K562 (cell line): ENCODE results near the gene PHF10. TPM values are rescaled to one million over a fixed set of nuclear protein-coding genes. Genes with fewer than 3 reads are reported as not detected.

Source experiments
- ATAC-seq: fragments of 200-7000 bp; cut with Tn5 transposase; 3 replicates; pipeline ENCODE4 v1.9.1; 2020; ENCODE audit warnings: moderate library complexity
- BruUV-seq: library from RNA; stranded (reverse); fragments of 400-500 nt; replicated peaks from 2 replicates; lab custom pipeline; 2021; lab: Mats Ljungman, UMichigan
- CTCF ChIA-PET: fragments of 300-600 bp; formaldehyde crosslinking; extraction: SDS; loops from one replicate; lab custom pipeline; 2021; ENCODE audit warnings: low intra/inter-chr PET ratio; lab: Yijun Ruan, JAX
- POLR2A ChIA-PET: fragments of 300-600, 350-650 bp; sonication (Branson Sonifier 250); formaldehyde crosslinking; extraction: SDS; loops from one replicate; lab custom pipeline; 2021; ENCODE audit warnings: antibody characterized with exemption, inconsistent platforms; lab: Yijun Ruan, JAX
- DNase-seq, 4 experiments: peaks; one replicate each; pipeline versions ENCODE4 v3.0.0 to v3.0.0-alpha.2; 2011 to 2018; ENCODE audit warnings: low spot score in 3 of 4, mixed read lengths in 3 of 4; ENCODE audit errors: extremely low read depth in 1 of 4
- FAIRE-seq: peaks from 2 replicates; lab custom pipeline; 2011; peaks lifted over from hg19 to GRCh38; lab: Jason Lieb, UNC
- H2AFZ ChIP-seq: 2 replicates; pipeline ENCODE4 v1.6.0; 2011; ENCODE audit warnings: low read depth, low read length, control low read depth, inconsistent platforms
- H3K27ac ChIP-seq: fragments of 200-600 bp; 3 replicates; pipeline ENCODE4 v1.8.0; 2011; ENCODE audit warnings: low read depth, mild to moderate bottlenecking, control low read depth, inconsistent platforms, low read length, moderate library complexity, mixed read lengths; ENCODE audit errors: extremely low read depth
- H3K27me3 ChIP-seq, 2 experiments: fragments of 300-600 bp in 1 of 2; 2 replicates in 1 of 2; 3 replicates in 1 of 2; pipeline versions ENCODE4 v1.6.0 to v1.8.0; 2011; ENCODE audit warnings: inconsistent platforms in 2 of 2, low read length in 2 of 2, mild to moderate bottlenecking in 1 of 2, mixed read lengths in 1 of 2, moderate library complexity in 1 of 2; ENCODE audit not compliant: control insufficient read depth in 2 of 2, insufficient read depth in 2 of 2
- H3K36me3 ChIP-seq: fragments of 300-600 bp; 3 replicates; pipeline ENCODE4 v1.8.0; 2011; ENCODE audit warnings: mild to moderate bottlenecking, low read length, inconsistent platforms; ENCODE audit not compliant: control insufficient read depth, insufficient read depth
- H3K4me1 ChIP-seq, 2 experiments: fragments of 200-600 bp in 1 of 2; replicated peaks in 1 of 2; 2 replicates in 1 of 2; 3 replicates in 1 of 2; pipeline versions ENCODE4 v1.5.1 to v1.8.0; 2011; ENCODE audit warnings: inconsistent platforms in 2 of 2, low read length in 2 of 2, mild to moderate bottlenecking in 1 of 2, mixed read lengths in 1 of 2, moderate library complexity in 1 of 2; ENCODE audit not compliant: control insufficient read depth in 2 of 2, insufficient read depth in 2 of 2
- H3K4me2 ChIP-seq: 2 replicates; pipeline ENCODE4 v1.6.1; 2011; ENCODE audit warnings: low read length, control low read depth, inconsistent platforms, mixed read lengths; ENCODE audit not compliant: insufficient read depth
- H3K4me3 ChIP-seq: fragments of 200-600 bp; sonication (generic), shearing (Covaris generic); 2 replicates; pipeline ENCODE4 v1.5.1; 2016; ENCODE audit warnings: control low read depth, inconsistent platforms
- H3K79me2 ChIP-seq: fragments of 200-600 bp; 3 replicates; pipeline ENCODE4 v1.8.0; 2011; ENCODE audit warnings: low read length, inconsistent platforms; ENCODE audit not compliant: control insufficient read depth, insufficient read depth
- H3K9ac ChIP-seq, 2 experiments: 2 replicates each; pipeline versions ENCODE4 v1.6.0 to v1.6.1; 2011; ENCODE audit warnings: low read depth in 2 of 2, low read length in 2 of 2, control low read depth in 1 of 2, inconsistent platforms in 1 of 2, mild to moderate bottlenecking in 1 of 2, mixed read lengths in 1 of 2; ENCODE audit not compliant: insufficient read depth in 1 of 2
- H3K9me1 ChIP-seq: one replicate; pipeline ENCODE4 v1.6.0; 2011; ENCODE audit warnings: inconsistent platforms, mild to moderate bottlenecking, low read length, moderate library complexity; ENCODE audit not compliant: control insufficient read depth, insufficient read depth
- H3K9me3 ChIP-seq: replicated peaks from 2 replicates; pipeline ENCODE4 v1.5.1; 2011; ENCODE audit warnings: low read depth, low read length, inconsistent platforms; ENCODE audit not compliant: control insufficient read depth, insufficient read depth
- H4K20me1 ChIP-seq: replicated peaks from 2 replicates; pipeline ENCODE4 v1.6.1; 2011; ENCODE audit warnings: low read length, inconsistent platforms, mixed read lengths; ENCODE audit not compliant: control insufficient read depth, insufficient read depth
- ATF1 ChIP-seq, 2 experiments: fragments of 450-650 bp in 1 of 2; IDR thresholded peaks; 2 replicates each; pipeline ENCODE4 v1.6.1; 2016; ENCODE audit warnings: missing compliant biosample characterization in 1 of 2, missing genetic modification characterization in 1 of 2
- BRD4 ChIP-seq: fragments of 200-600 bp; sonication (generic); IDR thresholded peaks from 2 replicates; pipeline ENCODE4 v1.6.1; 2017; ENCODE audit warnings: inconsistent platforms
- ELF2 ChIP-seq: fragments of 250-450 bp; sonication (Bioruptor Pico); IDR thresholded peaks from 2 replicates; pipeline ENCODE4 v1.5.0; 2021; ENCODE audit warnings: mild to moderate bottlenecking
- EWSR1 ChIP-seq: fragments of 450-650 bp; IDR thresholded peaks from 2 replicates; pipeline ENCODE4 v1.6.1; 2018; ENCODE audit warnings: borderline replicate concordance, mild to moderate bottlenecking, low read depth, moderate library complexity; ENCODE audit not compliant: partially characterized antibody
- KDM1A ChIP-seq, 2 experiments: fragments of 450-650 bp; IDR thresholded peaks; 2 replicates each; pipeline ENCODE4 v1.6.1; 2016; ENCODE audit warnings: mild to moderate bottlenecking in 2 of 2
- PRPF4 ChIP-seq: fragments of 200-400 bp; formaldehyde crosslinking; IDR thresholded peaks from one replicate; pipeline ENCODE4 v1.6.1; 2017; ENCODE audit warnings: low read length, low read depth, mild to moderate bottlenecking; ENCODE audit not compliant: insufficient read depth, poor library complexity, severe bottlenecking
- SAP30 ChIP-seq: fragments of 200-600 bp; sonication (generic); IDR thresholded peaks from 2 replicates; pipeline ENCODE4 v1.6.1; 2012; ENCODE audit warnings: borderline replicate concordance, low read depth, mild to moderate bottlenecking, moderate library complexity, low read length, control low read depth, inconsistent platforms; ENCODE audit not compliant: insufficient read depth, poor library complexity, severe bottlenecking
- ZNF124 ChIP-seq: sonication (generic); formaldehyde crosslinking; IDR thresholded peaks from 2 replicates; pipeline ENCODE4 v1.8.1; 2022; ENCODE audit warnings: missing genetic modification reagents
- ZNF232 ChIP-seq: sonication (generic); formaldehyde crosslinking; IDR thresholded peaks from 2 replicates; pipeline ENCODE4 v1.8.0; 2022; ENCODE audit warnings: mild to moderate bottlenecking, missing genetic modification reagents
- WGBS: fragments of 100-300 bp; shearing (Covaris generic); methylation state at CpG from one replicate; pipeline ENCODE4 v1.1.6; 2016; ENCODE audit warnings: low coverage, mixed read lengths; ENCODE audit not compliant: insufficient coverage; ENCODE audit errors: missing lambda C conversion rate; 5-methylcytosine and 5-hydroxymethylcytosine counted together
- in situ Hi-C: fragments of 300-500 bp; cut with MboI; formaldehyde crosslinking; loops from 4 replicates; pipeline ENCODE4 v1.15.0; 2018; ENCODE audit warnings: inconsistent platforms, mixed read lengths
- intact Hi-C: fragments of 100-400 bp; cut with micrococcal nuclease; formaldehyde crosslinking; loops from 2 replicates; pipeline ENCODE4 v1.14.2; 2022
- polyA plus RNA-seq, 8 experiments: library from polyadenylated mRNA; depleted of rRNA in 4 of 8; stranded (reverse) in 5 of 8; unstranded in 3 of 8; fragments of >200 nt; fragmentation: Nextera tagmentation in 2 of 8; fragmentation: Illumina TruSeq in 1 of 8; extraction: Ambion mirVana in 2 of 8; extraction: Trizol in 1 of 8; gene quantifications; 2 replicates each; pipeline versions ENCODE4 v1.2.1 to v1.2.3, GENCODE V29; 2011 to 2014; ENCODE audit warnings: inconsistent platforms in 1 of 8, missing spikeins in 1 of 8
- total RNA-seq, 7 experiments: library from RNA; depleted of rRNA in 6 of 7; stranded (reverse); fragments of >200 nt in 6 of 7; fragmentation: Illumina TruSeq in 2 of 7; extraction: Trizol in 2 of 7; gene quantifications; 2 replicates each; pipeline versions ENCODE4 v1.2.1 to v1.2.3, GENCODE V29; 2011 to 2021; ENCODE audit warnings: low replicate concordance in 1 of 7
- TF ChIP-seq, protein P1 (sequence below): sonication (generic); IDR thresholded peaks from 2 replicates; pipeline ENCODE4 v1.6.1; 2016
- TF ChIP-seq, protein P2 (sequence below): fragments of 450-650 bp; IDR thresholded peaks from 2 replicates; pipeline ENCODE4 v1.6.1; 2016
- TF ChIP-seq, protein P3 (sequence below): fragments of 250-450 bp; sonication (Bioruptor Pico); IDR thresholded peaks from 2 replicates; pipeline ENCODE4 v1.5.0; 2021
- TF ChIP-seq, protein P4 (sequence below), 2 experiments: fragments of 450-650 bp in 1 of 2; sonication (generic) in 1 of 2; formaldehyde crosslinking in 1 of 2; IDR thresholded peaks in 1 of 2; conservative IDR thresholded peaks in 1 of 2; 2 replicates each; pipeline versions ENCODE4 v1.6.1 to v1.8.1; 2016 to 2023; ENCODE audit warnings: mild to moderate bottlenecking in 2 of 2, moderate library complexity in 2 of 2, inconsistent platforms in 1 of 2, missing genetic modification reagents in 1 of 2
- TF ChIP-seq, protein P5 (sequence below): sonication (generic); formaldehyde crosslinking; IDR thresholded peaks from 2 replicates; pipeline ENCODE4 v1.8.0; 2022; ENCODE audit warnings: mild to moderate bottlenecking, missing genetic modification reagents

The PHF10 gene
- total and polyA plus RNA-seq, 9 of the 15 experiments (the other 6 are each of a cell fraction or from before 2014, with no cell fraction given) = 23.9 to 88.9 (median 46.0) TPM

DNA sequence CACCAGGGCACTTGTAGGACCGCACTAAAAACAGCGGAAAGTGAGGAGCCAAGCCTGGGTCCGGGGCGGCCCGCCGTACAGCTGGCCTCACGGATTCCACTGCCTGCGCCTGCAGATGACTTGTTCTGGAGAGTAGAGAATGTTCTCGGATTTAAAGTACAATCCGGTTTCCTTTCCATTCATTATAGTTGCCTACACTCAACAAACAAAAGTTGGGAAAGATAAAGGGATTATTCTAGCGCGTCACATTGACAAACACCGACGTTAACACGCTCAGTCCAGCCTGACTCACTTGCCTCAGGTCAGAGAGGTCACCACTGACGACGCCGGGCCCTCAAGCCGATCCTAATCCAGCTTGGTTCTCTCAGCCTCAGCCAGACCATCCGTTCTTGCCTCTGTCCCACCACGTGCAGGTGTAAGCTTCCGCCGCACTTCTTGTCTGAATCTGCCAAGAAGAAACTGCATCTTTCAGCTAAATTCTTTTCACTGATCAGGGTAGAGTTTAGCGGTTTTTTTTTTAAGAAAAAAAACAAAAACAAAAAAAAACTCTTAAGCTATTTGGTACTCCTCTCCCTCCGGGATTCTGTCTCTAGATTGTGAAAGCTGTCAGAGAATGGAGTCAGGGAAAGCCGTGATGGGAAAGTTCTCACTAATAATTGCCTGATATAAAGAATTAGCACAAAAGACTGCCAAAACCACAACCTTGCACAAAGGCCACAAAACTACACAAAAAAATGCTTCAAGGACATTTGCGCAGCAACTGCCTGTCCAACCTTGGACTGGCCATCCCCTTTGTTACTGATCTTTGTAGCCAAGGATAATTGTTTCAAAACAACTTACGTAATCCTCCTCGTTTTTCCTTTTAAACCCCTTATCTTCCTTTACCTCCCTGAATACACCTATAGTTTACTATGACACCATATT is 1.1 kb upstream of the PHF10 start:
- H3K36me3 ChIP-seq = peaks cover 2% of the 10 kb centered on the region; the same call in 2 of the 3 replicates
- peaks cover 32% of the 10 kb centered on the region for H3K79me2 ChIP-seq
- ChIA-PET CTCF (no interaction called here), POLR2A (interaction anchor here (0.6 to 2.9 kb wide), 8 partner anchors 10 to 1705 kb away, joined by 3 to 22 read pairs (median 5); partner anchors contain the start of genes DYNLT2 and ERMARD)
- H3K4me2 ChIP-seq = peak overlapping the region; percentile 83
- intact Hi-C loops (loop anchor here (1.0 kb wide), 1 partner anchor 26 kb away; the partner anchor contains the start of genes DYNLT2 and ERMARD), in situ Hi-C loops (no loop called here)
- H3K9me1 ChIP-seq = no peaks in the 10 kb centered on the region
- no peaks in the 10 kb centered on the region for H3K27me3 ChIP-seq
- peak overlapping the region; percentile 48 for H3K4me3 ChIP-seq
- 16% methylated on average over 29 of the region's 29 CpGs for WGBS
- DNase-seq (peak; percentile 75 to 93 (median 82)), ATAC-seq (peak; percentile 77), FAIRE-seq (peak; percentile 90)
- peak overlapping the region; percentile 66 to 97 for H3K9ac ChIP-seq
- H3K9me3 ChIP-seq = no peaks in the 10 kb centered on the region
- BruUV-seq = TSS peak; percentile 55
- peak overlapping the region; percentile 79 for H2AFZ ChIP-seq
- peaks cover 6% of the 10 kb centered on the region for H4K20me1 ChIP-seq
- H3K4me1 ChIP-seq = peaks cover 25 to 31% of the 10 kb centered on the region in 2 experiments
- peak overlapping the region; percentile 82 for H3K27ac ChIP-seq
- TF ChIP-seq, protein P1, sequence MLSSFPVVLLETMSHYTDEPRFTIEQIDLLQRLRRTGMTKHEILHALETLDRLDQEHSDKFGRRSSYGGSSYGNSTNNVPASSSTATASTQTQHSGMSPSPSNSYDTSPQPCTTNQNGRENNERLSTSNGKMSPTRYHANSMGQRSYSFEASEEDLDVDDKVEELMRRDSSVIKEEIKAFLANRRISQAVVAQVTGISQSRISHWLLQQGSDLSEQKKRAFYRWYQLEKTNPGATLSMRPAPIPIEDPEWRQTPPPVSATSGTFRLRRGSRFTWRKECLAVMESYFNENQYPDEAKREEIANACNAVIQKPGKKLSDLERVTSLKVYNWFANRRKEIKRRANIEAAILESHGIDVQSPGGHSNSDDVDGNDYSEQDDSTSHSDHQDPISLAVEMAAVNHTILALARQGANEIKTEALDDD = peak; percentile 66; the same call in 1 of the 2 replicates
- TF ChIP-seq ZNF232 (CRISPR knock-in tag) (0 out of 2 replicates have a peak, but pooled peaks have one; percentile 33), PRPF4 (no peak), EWSR1 (no peak), ELF2 (CRISPR knock-in tag) (no peak), KDM1A (IDR thresholded peaks at IDR 0.05) (peak; percentile 67 to 72; a peak in 3 of 4 replicates), ZNF124 (CRISPR knock-in tag) (no peak), ATF1 (CRISPR knock-in tag; IDR thresholded peaks at IDR 0.05) (no peak), ATF1 (tag; IDR thresholded peaks at IDR 0.05) (peak; percentile 89), BRD4 (peak; percentile 34; the same call in 1 of the 2 replicates), SAP30 (no peak)
- TF ChIP-seq, protein P2, sequence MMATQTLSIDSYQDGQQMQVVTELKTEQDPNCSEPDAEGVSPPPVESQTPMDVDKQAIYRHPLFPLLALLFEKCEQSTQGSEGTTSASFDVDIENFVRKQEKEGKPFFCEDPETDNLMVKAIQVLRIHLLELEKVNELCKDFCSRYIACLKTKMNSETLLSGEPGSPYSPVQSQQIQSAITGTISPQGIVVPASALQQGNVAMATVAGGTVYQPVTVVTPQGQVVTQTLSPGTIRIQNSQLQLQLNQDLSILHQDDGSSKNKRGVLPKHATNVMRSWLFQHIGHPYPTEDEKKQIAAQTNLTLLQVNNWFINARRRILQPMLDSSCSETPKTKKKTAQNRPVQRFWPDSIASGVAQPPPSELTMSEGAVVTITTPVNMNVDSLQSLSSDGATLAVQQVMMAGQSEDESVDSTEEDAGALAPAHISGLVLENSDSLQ = peak; percentile 59; the same call in 1 of the 2 replicates
- TF ChIP-seq, protein P3, sequence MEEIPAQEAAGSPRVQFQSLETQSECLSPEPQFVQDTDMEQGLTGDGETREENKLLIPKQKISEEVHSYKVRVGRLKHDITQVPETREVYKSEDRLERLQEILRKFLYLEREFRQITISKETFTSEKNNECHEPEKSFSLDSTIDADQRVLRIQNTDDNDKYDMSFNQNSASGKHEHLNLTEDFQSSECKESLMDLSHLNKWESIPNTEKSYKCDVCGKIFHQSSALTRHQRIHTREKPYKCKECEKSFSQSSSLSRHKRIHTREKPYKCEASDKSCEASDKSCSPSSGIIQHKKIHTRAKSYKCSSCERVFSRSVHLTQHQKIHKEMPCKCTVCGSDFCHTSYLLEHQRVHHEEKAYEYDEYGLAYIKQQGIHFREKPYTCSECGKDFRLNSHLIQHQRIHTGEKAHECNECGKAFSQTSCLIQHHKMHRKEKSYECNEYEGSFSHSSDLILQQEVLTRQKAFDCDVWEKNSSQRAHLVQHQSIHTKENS (CRISPR knock-in tag) = no peak
- TF ChIP-seq, protein P4, sequence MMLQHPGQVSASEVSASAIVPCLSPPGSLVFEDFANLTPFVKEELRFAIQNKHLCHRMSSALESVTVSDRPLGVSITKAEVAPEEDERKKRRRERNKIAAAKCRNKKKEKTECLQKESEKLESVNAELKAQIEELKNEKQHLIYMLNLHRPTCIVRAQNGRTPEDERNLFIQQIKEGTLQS (IDR thresholded peaks at IDR 0.05) = peak; percentile 69; the same call in 1 of the 2 replicates
- TF ChIP-seq, protein P4 (CRISPR knock-in tag; conservative IDR thresholded peaks at IDR 0.05) = no peak
- TF ChIP-seq, protein P5, sequence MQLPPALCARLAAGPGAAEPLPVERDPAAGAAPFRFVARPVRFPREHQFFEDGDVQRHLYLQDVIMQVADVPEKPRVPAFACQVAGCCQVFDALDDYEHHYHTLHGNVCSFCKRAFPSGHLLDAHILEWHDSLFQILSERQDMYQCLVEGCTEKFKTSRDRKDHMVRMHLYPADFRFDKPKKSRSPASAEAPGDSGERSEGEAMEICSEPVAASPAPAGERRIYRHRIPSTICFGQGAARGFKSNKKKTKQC = no peak
